ENCODE measurements around the gene TBC1D14.

DNA sequence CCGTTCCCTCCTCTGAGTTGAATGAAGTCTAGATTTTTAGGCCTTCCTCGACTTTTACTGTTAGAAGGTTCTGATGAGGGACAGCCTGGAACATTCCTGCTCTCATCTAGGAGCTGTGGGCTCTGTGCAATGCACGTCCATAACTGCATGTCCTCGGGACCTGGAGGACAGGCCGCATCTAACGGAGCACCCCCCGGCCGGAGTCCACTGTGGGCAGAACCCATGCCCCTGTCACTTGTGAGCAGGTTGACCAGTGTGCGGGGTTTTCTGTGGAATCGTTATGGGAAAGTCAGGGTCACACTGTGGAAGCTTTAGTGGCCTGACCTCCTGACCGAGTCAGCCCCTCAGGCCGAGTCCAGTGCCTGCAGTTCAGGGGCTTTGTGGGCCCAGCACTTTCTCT lies 114.3 kb downstream of the TBC1D14 start:
- TF ChIP-seq, protein P1, sequence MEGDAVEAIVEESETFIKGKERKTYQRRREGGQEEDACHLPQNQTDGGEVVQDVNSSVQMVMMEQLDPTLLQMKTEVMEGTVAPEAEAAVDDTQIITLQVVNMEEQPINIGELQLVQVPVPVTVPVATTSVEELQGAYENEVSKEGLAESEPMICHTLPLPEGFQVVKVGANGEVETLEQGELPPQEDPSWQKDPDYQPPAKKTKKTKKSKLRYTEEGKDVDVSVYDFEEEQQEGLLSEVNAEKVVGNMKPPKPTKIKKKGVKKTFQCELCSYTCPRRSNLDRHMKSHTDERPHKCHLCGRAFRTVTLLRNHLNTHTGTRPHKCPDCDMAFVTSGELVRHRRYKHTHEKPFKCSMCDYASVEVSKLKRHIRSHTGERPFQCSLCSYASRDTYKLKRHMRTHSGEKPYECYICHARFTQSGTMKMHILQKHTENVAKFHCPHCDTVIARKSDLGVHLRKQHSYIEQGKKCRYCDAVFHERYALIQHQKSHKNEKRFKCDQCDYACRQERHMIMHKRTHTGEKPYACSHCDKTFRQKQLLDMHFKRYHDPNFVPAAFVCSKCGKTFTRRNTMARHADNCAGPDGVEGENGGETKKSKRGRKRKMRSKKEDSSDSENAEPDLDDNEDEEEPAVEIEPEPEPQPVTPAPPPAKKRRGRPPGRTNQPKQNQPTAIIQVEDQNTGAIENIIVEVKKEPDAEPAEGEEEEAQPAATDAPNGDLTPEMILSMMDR (IDR thresholded peaks at IDR 0.05; ENCODE audit: poor library complexity), result no peak
- no peak for TF ChIP-seq EZH2 (IDR thresholded peaks at IDR 0.05; ENCODE audit: borderline replicate concordance)
